Endodermal cell (in vitro differentiated cells): ENCODE measurements around the gene KPNA3. TPM values are rescaled to one million over a fixed set of nuclear protein-coding genes. Genes with fewer than 3 reads are reported as not detected.

Source experiments
- DNase-seq: peaks from one replicate; pipeline ENCODE4 v3.0.0-alpha.2; 2017
- H3K27ac ChIP-seq: 2 replicates; pipeline ENCODE4 v1.5.1; 2013; ENCODE audit warnings: mild to moderate bottlenecking, low read depth, low read length, moderate library complexity
- H3K27me3 ChIP-seq: 2 replicates; pipeline ENCODE4 v1.6.1; 2013; ENCODE audit warnings: mild to moderate bottlenecking, low read length, moderate library complexity; ENCODE audit not compliant: insufficient read depth, control insufficient read depth, poor library complexity, severe bottlenecking
- H3K36me3 ChIP-seq: 2 replicates; pipeline ENCODE4 v1.7.0; 2013; ENCODE audit warnings: mild to moderate bottlenecking, low read length, moderate library complexity; ENCODE audit not compliant: control insufficient read depth, insufficient read depth
- H3K4me1 ChIP-seq: one replicate; pipeline ENCODE4 v1.7.0; 2013; ENCODE audit warnings: low read length; ENCODE audit not compliant: control insufficient read depth, insufficient read depth
- H3K4me3 ChIP-seq: 2 replicates; pipeline ENCODE4 v1.5.1; 2013; ENCODE audit warnings: mild to moderate bottlenecking, low read length, moderate library complexity
- H3K9ac ChIP-seq: 2 replicates; pipeline ENCODE4 v1.6.1; 2013; ENCODE audit warnings: mild to moderate bottlenecking, low read length, moderate library complexity; ENCODE audit not compliant: poor library complexity, severe bottlenecking; ENCODE audit errors: extremely low read depth
- H3K9me3 ChIP-seq: 2 replicates; pipeline ENCODE4 v1.6.1; 2013; ENCODE audit warnings: mild to moderate bottlenecking, low read length, moderate library complexity; ENCODE audit not compliant: control insufficient read depth
- H3K27ac Mint-ChIP-seq: 2 replicates; pipeline ENCODE4 v1.8.0; 2020; ENCODE audit warnings: mixed read lengths
- H3K27me3 Mint-ChIP-seq: 2 replicates; pipeline ENCODE4 v1.8.0; 2021; ENCODE audit warnings: mild to moderate bottlenecking, mixed read lengths; ENCODE audit not compliant: insufficient read depth
- H3K36me3 Mint-ChIP-seq: 2 replicates; pipeline ENCODE4 v1.8.0; 2020; ENCODE audit warnings: low read depth, mixed read lengths
- H3K4me1 Mint-ChIP-seq: 2 replicates; pipeline ENCODE4 v1.8.0; 2020; ENCODE audit warnings: mixed read lengths
- H3K4me3 Mint-ChIP-seq: 2 replicates; pipeline ENCODE4 v1.8.0; 2020; ENCODE audit warnings: mild to moderate bottlenecking, moderate library complexity, mixed read lengths
- H3K9me3 Mint-ChIP-seq: 2 replicates; pipeline ENCODE4 v1.8.0; 2020; ENCODE audit warnings: mild to moderate bottlenecking, mixed read lengths
- CTCF ChIP-seq: fragments of 200-600 bp; sonication (generic); conservative IDR thresholded peaks from 2 replicates; pipeline ENCODE4 v1.5.0; 2021; ENCODE audit warnings: antibody characterized with exemption, mild to moderate bottlenecking
- WGBS, 2 experiments: methylation state at CpG; one replicate each; pipeline versions ENCODE4 v1.1.5 to v1.1.7; 2013; ENCODE audit warnings: missing lambda C conversion rate in 2 of 2, mixed read lengths in 1 of 2; ENCODE audit not compliant: insufficient coverage in 1 of 2, insufficient read length in 1 of 2; 5-methylcytosine and 5-hydroxymethylcytosine counted together
- total RNA-seq, 2 donors: library from RNA; stranded (reverse); fragmentation: NEBNext Ultra II Directional in 1 of 2; extraction: Animal tissue kit (Norgen Biotek cat#: 25700) in 1 of 2; gene quantifications; 2 replicates in 1 of 2; 3 replicates in 1 of 2; pipeline ENCODE4 v1.2.1, GENCODE V29; 2021

KPNA3 gene
- total RNA-seq, 2 donors from 2014 or later, result 59.0 to 64.2 TPM

- DNase-seq, result peak; percentile 70
- no peaks in the 10 kb centered on the region for H3K27me3 ChIP-seq
- H3K9ac ChIP-seq, result no peak overlapping the region
- Mint-ChIP-seq H3K27ac (peak overlapping the region; percentile 89), H3K4me3 (no peak overlapping the region), H3K36me3 (peaks cover 59% of the 10 kb centered on the region), H3K4me1 (peaks cover 28% of the 10 kb centered on the region), H3K9me3 (peaks cover 6% of the 10 kb centered on the region), H3K27me3 (no peaks in the 10 kb centered on the region)
- peaks cover 5% of the 10 kb centered on the region for H3K4me1 ChIP-seq
- no peak overlapping the region for H3K27ac ChIP-seq
- 17 to 29% methylated on average over 3 to 4 of the region's 4 CpGs for WGBS, 2 experiments
- TF ChIP-seq CTCF, result no peak
- no peak overlapping the region for H3K4me3 ChIP-seq
- no peaks in the 10 kb centered on the region for H3K9me3 ChIP-seq
- peaks cover 40% of the 10 kb centered on the region for H3K36me3 ChIP-seq
Measured at GRCh38 chr13:49664606-49665005, 127.9 kb downstream of the KPNA3 start.

- Histone ChIP-seq H3K9me3 (no peaks in the 10 kb centered on the region), H3K36me3 (peaks cover 6% of the 10 kb centered on the region), H3K27me3 (no peaks in the 10 kb centered on the region), H3K27ac (no peak overlapping the region), H3K4me3 (peak overlapping the region; percentile 0), H3K9ac (no peak overlapping the region), H3K4me1 (peaks cover 11% of the 10 kb centered on the region)
- 74 to 77% methylated on average over 4 to 9 of the region's 9 CpGs for WGBS, 2 experiments
- peaks cover 33% of the 10 kb centered on the region for H3K4me1 Mint-ChIP-seq
- no peak overlapping the region for H3K4me3 Mint-ChIP-seq
- no peaks in the 10 kb centered on the region for H3K9me3 Mint-ChIP-seq
- no peak for TF ChIP-seq CTCF
- DNase-seq, result peak; percentile 70
- H3K36me3 Mint-ChIP-seq, result peaks cover 27% of the 10 kb centered on the region
- no peaks in the 10 kb centered on the region for H3K27me3 Mint-ChIP-seq
- peak overlapping the region; percentile 83 for H3K27ac Mint-ChIP-seq
Measured at GRCh38 chr13:49657241-49657641, 135.2 kb downstream of the KPNA3 start.

GRCh38 chr13:49655906-49656305 lies 136.6 kb downstream of the KPNA3 start:
- no peaks in the 10 kb centered on the region for H3K9me3 Mint-ChIP-seq
- 88% methylated on average over 3 of the region's 3 CpGs; no CpG with 5 or more reads in 1 of the 2 experiments for WGBS, 2 experiments
- no peaks in the 10 kb centered on the region for H3K27me3 ChIP-seq
- DNase-seq, result no peak
- peaks cover 15% of the 10 kb centered on the region for H3K36me3 Mint-ChIP-seq
- H3K4me3 ChIP-seq, result no peak overlapping the region
- no peak overlapping the region for H3K27ac Mint-ChIP-seq
- H3K4me1 Mint-ChIP-seq, result peaks cover 33% of the 10 kb centered on the region
- H3K4me1 ChIP-seq, result peaks cover 11% of the 10 kb centered on the region
- no peaks in the 10 kb centered on the region for H3K9me3 ChIP-seq
- H3K27me3 Mint-ChIP-seq, result no peaks in the 10 kb centered on the region
- TF ChIP-seq CTCF, result no peak
- no peak overlapping the region for H3K27ac ChIP-seq
- H3K4me3 Mint-ChIP-seq, result no peak overlapping the region
- H3K9ac ChIP-seq, result no peak overlapping the region
- peaks cover 4% of the 10 kb centered on the region for H3K36me3 ChIP-seq
